NCI-H2107 treated with DMSO at 0.1 percent for 48 hours (cell line): ENCODE measurements around the gene FAM3C.

Experiments
- DNase-seq: peaks from one replicate; lab custom pipeline; 2025; ENCODE audit not compliant: unreplicated experiment; lab: John Stamatoyannopoulos, UW

FAM3C gene

DNA sequence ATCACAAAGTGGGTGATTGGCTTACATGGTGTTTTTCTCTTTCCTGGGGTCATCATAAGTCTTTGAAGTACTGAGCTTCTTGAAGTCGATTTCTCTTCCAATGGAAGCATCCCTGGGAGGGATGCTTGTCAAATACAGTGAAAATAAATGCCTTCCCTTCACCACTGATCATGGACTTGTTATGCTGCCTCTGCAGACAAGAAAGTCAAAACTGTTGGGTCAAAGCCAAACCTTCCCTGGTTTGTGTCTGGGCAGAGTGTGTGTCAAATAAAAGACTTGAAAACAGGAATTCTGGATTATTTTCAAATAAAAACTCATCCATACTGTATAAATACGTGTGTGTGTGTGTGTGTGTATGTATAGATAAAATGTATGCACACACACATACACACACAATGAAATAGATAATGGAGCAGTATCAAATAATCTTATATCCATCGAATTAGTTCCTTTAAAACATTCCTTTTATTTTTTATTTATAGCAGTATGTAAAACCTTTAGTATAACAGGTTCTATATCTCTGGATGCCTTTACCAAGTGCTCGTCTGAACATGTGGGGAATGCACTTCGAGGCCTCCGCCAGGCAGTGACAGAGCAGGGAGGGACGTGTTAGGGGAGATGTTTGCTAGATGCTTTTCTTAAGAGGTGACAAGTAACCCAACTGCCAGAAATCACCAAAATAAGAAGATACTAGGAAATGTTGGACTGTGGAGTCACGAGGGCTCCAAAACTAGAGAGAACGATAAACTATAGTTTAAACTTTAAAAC is 94.5 kb downstream of the FAM3C start:
- DNase-seq, result no peak

DNA sequence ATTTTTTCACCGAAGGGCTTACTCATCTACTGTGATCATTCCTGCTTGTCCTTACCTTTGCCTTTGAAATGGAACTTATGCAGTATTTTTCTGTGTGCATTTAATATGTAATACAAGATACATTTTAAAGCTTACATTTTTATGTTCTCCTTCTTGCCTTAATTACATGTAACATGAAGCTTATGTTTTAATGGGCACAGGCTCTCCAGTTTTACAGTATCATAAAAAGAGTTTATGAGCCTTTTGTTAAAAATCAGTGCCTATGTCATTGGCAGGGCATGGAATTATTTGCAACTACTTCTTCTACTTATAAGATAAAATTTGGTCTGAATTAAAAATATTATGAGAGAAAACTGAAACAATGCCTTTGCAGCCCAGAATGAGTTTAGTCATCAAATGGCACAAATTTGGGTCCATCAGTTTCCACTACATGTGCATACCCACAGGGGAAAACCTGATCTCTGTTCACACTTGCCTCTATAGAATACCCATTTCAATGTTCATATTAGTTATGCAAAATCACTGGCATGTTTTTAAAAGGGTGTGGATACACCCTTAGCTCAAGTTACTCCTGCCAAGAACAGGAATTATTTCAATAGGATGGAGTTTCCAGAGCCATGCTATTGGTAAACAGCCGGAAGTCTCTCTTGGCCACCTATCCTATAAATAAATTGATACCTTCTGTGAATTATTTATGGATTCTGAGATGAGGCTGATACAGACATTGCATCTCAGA is 95.3 kb downstream of the FAM3C start:
- no peak for DNase-seq
